GM12874 (cell line): ENCODE data around the gene GRIK5.

ENCODE experiments used
- CTCF ChIP-seq: IDR thresholded peaks from 2 replicates; pipeline ENCODE4 v1.5.1; 2011; ENCODE audit warnings: low read depth, mild to moderate bottlenecking, control low read depth, low read length, moderate library complexity; ENCODE audit not compliant: insufficient read depth

GRIK5 gene

GRCh38 chr19:42088471-42089190, 18.6 kb upstream of the GRIK5 start:
- TF ChIP-seq CTCF: no peak

GRCh38 chr19:42086770-42087550, 17.0 kb upstream of the GRIK5 start:
- no peak for TF ChIP-seq CTCF

- no peak for TF ChIP-seq CTCF
Measured at GRCh38 chr19:42086188-42086736, 16.3 kb upstream of the GRIK5 start.

- no peak for TF ChIP-seq CTCF
Measured at GRCh38 chr19:42083537-42083936, 13.5 kb upstream of the GRIK5 start.

GRCh38 chr19:42081584-42082203, 11.7 kb upstream of the GRIK5 start:
- TF ChIP-seq CTCF: peak; percentile 63

- no peak for TF ChIP-seq CTCF
Measured at GRCh38 chr19:42080764-42081375, 10.9 kb upstream of the GRIK5 start.
